Measurements from ENCODE around the gene DENND2D.

DENND2D gene

DNA sequence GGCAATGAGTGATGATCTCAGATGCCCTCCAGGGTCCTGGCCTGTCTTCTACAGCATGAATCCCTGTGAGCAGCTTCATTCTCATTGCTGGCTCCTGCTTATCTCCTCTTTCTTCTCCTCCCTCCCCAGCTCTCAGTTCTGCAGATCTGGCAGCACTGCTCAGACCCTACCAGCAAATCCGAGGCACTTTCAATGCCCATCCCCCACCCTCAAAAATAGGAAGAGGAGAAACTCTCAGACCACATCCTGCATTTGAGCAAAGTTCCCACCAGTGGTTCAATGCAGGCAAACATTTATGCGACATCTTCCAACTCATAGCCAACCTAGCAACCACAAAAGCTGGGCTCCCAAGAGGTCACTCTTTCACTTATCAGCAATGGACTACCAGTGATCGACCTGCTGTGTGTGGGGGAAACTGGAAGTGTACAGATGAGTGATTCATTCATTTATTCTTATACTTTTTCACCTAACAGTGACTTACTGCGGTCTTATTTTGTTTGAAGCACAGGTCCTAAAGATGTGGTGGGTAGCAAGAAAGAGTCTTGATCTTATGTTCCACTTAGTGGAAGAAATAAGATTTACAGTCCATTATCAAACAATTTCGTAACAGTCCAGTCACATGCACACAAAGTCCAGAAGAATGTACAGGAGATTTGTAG lies 21.3 kb upstream of the DENND2D start:
- TF ChIP-seq, protein P1, sequence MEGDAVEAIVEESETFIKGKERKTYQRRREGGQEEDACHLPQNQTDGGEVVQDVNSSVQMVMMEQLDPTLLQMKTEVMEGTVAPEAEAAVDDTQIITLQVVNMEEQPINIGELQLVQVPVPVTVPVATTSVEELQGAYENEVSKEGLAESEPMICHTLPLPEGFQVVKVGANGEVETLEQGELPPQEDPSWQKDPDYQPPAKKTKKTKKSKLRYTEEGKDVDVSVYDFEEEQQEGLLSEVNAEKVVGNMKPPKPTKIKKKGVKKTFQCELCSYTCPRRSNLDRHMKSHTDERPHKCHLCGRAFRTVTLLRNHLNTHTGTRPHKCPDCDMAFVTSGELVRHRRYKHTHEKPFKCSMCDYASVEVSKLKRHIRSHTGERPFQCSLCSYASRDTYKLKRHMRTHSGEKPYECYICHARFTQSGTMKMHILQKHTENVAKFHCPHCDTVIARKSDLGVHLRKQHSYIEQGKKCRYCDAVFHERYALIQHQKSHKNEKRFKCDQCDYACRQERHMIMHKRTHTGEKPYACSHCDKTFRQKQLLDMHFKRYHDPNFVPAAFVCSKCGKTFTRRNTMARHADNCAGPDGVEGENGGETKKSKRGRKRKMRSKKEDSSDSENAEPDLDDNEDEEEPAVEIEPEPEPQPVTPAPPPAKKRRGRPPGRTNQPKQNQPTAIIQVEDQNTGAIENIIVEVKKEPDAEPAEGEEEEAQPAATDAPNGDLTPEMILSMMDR (IDR thresholded peaks at IDR 0.05; ENCODE audit: control insufficient read depth, extremely low read depth, insufficient read depth) = no peak
- H3K4me3 ChIP-seq (ENCODE audit: low read depth, low read length) = no peak overlapping the region
- no peak for DNase-seq (ENCODE audit: low read depth)

DNA sequence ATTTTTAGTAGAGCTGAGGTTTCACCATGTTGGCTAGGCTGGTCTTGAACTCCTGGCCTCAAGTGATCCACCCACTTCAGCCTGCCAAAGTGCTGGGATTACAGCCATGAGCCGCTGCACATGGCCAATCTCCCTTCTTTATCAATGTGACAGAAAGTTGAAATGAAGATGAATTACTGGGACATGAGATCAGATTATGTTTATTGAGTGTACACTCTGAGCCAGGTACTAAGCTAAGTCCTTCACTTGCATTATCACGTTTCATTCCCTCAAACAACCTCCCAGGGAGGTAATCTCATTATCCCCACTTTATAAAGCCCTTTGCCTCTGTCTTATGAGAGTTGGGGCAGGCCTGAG lies 20.8 kb upstream of the DENND2D start:
- TF ChIP-seq, protein P1 (IDR thresholded peaks at IDR 0.05; ENCODE audit: control insufficient read depth, extremely low read depth, insufficient read depth) = no peak
- H3K4me3 ChIP-seq (ENCODE audit: low read depth, low read length) = no peak overlapping the region
- no peak for DNase-seq (ENCODE audit: low read depth)

DNA sequence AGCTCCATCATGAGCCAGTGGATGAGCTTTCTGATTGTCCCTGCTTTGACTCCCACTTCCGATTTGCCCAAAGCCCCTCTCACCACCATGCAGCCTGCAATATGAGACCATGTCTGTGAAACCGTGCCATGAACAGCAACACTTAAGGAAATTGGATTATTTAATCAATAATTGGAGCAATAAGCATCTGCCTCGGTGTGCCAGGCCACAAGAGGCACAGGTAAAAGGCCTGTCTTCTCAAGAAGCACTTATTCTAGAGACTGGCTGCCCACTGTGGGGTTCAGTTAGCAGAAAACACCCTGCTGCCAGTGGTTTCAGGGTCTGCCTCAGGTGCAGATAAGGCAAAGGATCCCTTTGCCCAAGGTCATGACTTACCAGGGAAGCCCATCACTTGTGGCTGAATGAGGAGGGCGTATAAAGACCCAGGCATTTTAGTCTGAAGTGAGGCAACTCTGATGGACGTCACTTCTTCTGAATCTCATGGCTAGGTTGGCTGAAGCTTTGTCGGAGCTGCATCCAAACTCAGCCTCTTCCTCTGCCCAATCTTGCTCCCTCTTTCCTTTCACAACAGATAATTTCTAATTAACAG lies 19.9 kb upstream of the DENND2D start:
- TF ChIP-seq, protein P1 (IDR thresholded peaks at IDR 0.05; ENCODE audit: control insufficient read depth, extremely low read depth, insufficient read depth) = no peak
- DNase-seq (ENCODE audit: low read depth) = no peak
- no peak overlapping the region for H3K4me3 ChIP-seq (ENCODE audit: low read depth, low read length)

DNA sequence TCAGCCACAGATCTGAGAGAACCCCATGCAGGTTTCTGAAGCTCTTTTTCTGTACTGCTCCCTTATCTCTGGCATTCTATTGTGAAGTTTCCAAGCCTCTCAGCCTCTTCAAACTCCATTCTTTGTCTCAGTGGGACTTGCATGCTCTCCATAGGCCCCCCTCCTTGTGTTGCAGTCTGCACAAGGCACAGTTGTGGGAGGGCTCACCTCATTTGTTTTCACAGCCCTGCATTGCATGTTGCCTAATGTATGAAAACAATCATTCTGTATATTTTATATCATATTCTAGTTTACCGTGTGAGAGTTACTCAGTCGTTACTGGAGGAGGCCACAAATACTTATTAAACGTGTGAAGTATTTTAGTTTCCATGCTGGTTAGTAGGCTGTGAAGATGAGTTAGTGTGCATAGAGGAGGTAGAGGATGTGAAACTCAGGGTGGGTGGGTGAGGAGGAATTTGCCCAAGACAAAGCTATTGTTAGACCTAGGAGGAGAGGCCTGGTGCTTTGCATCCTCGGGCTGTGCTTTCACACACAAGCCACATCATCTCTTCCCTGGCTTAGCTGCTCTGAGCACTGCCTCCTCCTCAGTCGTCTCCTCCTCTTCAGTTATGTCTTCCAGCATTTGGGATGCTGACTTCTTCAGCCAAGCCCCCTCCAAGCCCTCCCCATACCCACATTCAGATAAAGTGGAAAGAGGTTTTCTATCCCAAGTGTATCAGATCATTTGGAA lies 19.3 kb upstream of the DENND2D start:
- DNase-seq (ENCODE audit: low read depth) = no peak
- H3K4me3 ChIP-seq (ENCODE audit: low read depth, low read length) = no peak overlapping the region
- TF ChIP-seq, protein P1 (IDR thresholded peaks at IDR 0.05; ENCODE audit: control insufficient read depth, extremely low read depth, insufficient read depth) = no peak

DNA sequence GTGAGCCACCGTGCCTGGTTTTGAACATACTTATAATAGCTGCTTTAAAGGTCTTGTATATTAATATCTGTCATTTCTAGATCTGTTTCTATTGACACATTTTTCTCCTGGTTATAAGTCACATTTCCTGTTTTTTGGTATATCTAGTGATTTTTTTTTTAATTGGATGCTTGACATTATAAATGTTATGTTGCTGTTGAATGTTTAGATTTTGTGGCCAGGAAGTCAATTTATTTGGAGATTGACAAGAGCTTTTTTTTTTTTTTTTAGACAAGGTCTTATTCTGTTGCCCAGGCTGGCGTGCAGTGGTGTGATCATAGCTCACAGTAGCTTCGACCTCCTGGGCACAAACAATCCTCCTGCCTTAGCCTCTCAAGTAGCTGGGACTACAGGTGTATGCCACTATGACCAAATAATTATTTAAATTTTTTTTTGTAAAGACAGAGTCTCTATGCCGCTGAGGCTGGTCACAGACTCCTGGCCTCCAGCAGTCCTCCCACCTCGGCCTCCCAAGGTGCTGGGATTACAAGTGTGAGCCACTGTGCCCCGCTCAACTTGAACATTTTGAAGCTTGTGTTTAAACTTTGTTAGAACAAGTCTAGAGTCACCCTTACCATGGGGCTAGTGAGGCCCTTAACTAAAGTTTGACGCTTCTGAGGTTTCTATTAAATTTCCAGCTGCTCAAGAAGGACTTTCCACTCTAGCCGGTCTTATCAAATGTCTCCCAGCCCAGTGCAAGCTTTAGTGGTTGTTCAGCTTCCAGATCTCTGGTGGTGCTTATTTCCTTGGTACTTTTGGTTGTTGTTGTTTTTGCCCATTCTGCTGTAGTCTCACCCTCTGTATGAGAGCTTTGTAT lies 18.5 kb upstream of the DENND2D start:
- no peak for DNase-seq (ENCODE audit: low read depth)
- TF ChIP-seq, protein P1 (IDR thresholded peaks at IDR 0.05; ENCODE audit: control insufficient read depth, extremely low read depth, insufficient read depth) = no peak
- H3K4me3 ChIP-seq (ENCODE audit: low read depth, low read length) = no peak overlapping the region

DNA sequence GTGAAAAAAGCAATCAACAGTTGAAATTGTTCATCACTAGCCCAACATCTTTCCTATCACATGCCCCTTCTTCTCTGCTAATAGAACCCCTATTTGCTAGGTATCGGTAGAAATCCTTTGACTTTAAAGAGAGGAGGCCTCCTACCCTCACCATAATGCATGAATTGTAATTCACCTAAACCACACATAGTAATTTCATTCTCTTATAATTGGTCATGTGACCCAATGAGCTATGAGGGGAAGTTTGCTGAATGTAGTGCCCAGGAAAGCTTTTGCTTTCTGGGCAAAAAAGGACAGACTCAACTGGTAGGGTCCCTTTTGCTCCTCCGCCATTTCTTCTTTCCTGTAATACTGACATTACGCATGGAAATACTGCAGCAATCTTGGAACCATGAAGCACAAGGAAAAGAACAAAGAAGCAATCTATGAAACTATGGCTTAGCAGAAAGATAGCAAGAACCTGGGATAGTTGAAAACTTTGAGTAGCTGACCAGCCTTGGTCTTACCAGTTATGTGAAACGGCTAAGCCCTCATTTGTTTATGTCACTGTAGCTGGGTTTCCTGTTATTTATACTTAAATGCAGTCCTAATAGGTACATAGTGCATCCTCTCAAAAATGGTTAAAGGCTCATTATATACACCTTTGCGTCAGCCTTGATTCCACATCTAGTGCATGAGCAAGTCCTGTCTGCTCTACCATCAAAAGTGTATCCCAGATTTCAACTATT lies 16.9 kb upstream of the DENND2D start:
- no peak overlapping the region for H3K4me3 ChIP-seq (ENCODE audit: low read depth, low read length)
- TF ChIP-seq, protein P1 (IDR thresholded peaks at IDR 0.05; ENCODE audit: control insufficient read depth, extremely low read depth, insufficient read depth) = no peak
- no peak for DNase-seq (ENCODE audit: low read depth)

Measured in LNCaP clone FGC (cell line).